Lung (tissue), 12 donors: Measurements from ENCODE around the gene AHRR. TPM values are rescaled to one million over a fixed set of nuclear protein-coding genes. Genes with fewer than 3 reads are reported as not detected.

Experiments
- ATAC-seq: fragments of 200-7000 bp; cut with Tn5 transposase; one replicate; pipeline ENCODE4 v1.9.1; 2020; ENCODE audit warnings: moderate number of reproducible peaks; ENCODE audit not compliant: insufficient read depth, low FRiP score
- DNase-seq, 3 donors: peaks; one replicate each; pipeline ENCODE4 v3.0.0-alpha.2; 2013 to 2017
- H3K27ac ChIP-seq, 2 donors: one replicate each; pipeline ENCODE4 v1.5.1; 2013; ENCODE audit warnings: mild to moderate bottlenecking in 2 of 2, moderate library complexity in 2 of 2, control low read depth in 1 of 2, inconsistent platforms in 1 of 2, low read depth in 1 of 2, low read length in 1 of 2
- H3K27me3 ChIP-seq, 3 donors: one replicate each; pipeline ENCODE4 v1.5.1; 2013; ENCODE audit warnings: low read length in 2 of 3; ENCODE audit not compliant: control insufficient read depth in 3 of 3, insufficient read depth in 3 of 3
- H3K36me3 ChIP-seq, 4 donors: one replicate each; pipeline ENCODE4 v1.5.1; 2013; ENCODE audit warnings: low read length in 4 of 4, mild to moderate bottlenecking in 1 of 4, moderate library complexity in 1 of 4; ENCODE audit not compliant: control insufficient read depth in 4 of 4, insufficient read depth in 4 of 4
- H3K4me1 ChIP-seq, 5 donors: one replicate each; pipeline ENCODE4 v1.5.1; 2013; ENCODE audit warnings: low read length in 5 of 5, mild to moderate bottlenecking in 2 of 5, moderate library complexity in 1 of 5; ENCODE audit not compliant: control insufficient read depth in 5 of 5, insufficient read depth in 5 of 5
- H3K4me3 ChIP-seq: one replicate; pipeline ENCODE4 v1.5.1; 2013; ENCODE audit warnings: mild to moderate bottlenecking, control low read depth, moderate library complexity
- H3K9ac ChIP-seq, 2 donors: one replicate each; pipeline ENCODE4 v1.5.1; 2013; ENCODE audit warnings: low read length in 2 of 2, control low read depth in 1 of 2; ENCODE audit not compliant: insufficient read depth in 1 of 2
- H3K9me3 ChIP-seq, 4 donors: one replicate each; pipeline ENCODE4 v1.5.1; 2013; ENCODE audit warnings: low read length in 3 of 4, mild to moderate bottlenecking in 1 of 4, moderate library complexity in 1 of 4; ENCODE audit not compliant: control insufficient read depth in 4 of 4, insufficient read depth in 3 of 4
- CTCF ChIP-seq: IDR thresholded peaks from 2 replicates; pipeline ENCODE4 v1.5.1; 2012; ENCODE audit warnings: mild to moderate bottlenecking; ENCODE audit errors: control extremely low read depth, extremely low read depth
- WGBS, 2 donors: extraction: QIAGEN DNeasy Blood & Tissue Kit; methylation state at CpG; one replicate each; pipeline ENCODE4 v1.1.7; 2013; 5-methylcytosine and 5-hydroxymethylcytosine counted together
- polyA plus RNA-seq, 2 donors: library from polyadenylated mRNA; stranded (reverse); fragments of 200-250 nt; gene quantifications; one replicate each; pipeline ENCODE4 v1.2.1, GENCODE V29; 2013
- total RNA-seq, 2 donors: library from RNA; depleted of rRNA in 1 of 2; stranded (reverse); fragments of >200 nt in 1 of 2; gene quantifications; one replicate each; pipeline ENCODE4 v1.2.1, GENCODE V29; 2014 to 2021
- donor health status: control.
- donor health status: control.
- donor health status: Bipolar disorder and iron deficiency.
- donor health status: healthy.
- donor health status: DM: yes; HTN: yes; CAD: no.

AHRR gene
- total and polyA plus RNA-seq, 4 donors: 0.63 to 8.8 (median 2.8) TPM

GRCh38 chr5:405421-405820, 83.9 kb downstream of the AHRR start:
- WGBS, 2 donors: 90 to 91% methylated on average over 18 of the region's 18 CpGs

GRCh38 chr5:406041-406440, 84.5 kb downstream of the AHRR start:
- H3K4me3 ChIP-seq: no peak overlapping the region
- ATAC-seq: no peak
- DNase-seq: no peak
- no peak for TF ChIP-seq CTCF
- peaks cover 0 to 5% (median 0%) of the 10 kb centered on the region in 5 donors for H3K4me1 ChIP-seq
- H3K9ac ChIP-seq: no peak overlapping the region
- 89 to 91% methylated on average over 9 of the region's 9 CpGs for WGBS, 2 donors
- no peaks in the 10 kb centered on the region for H3K27me3 ChIP-seq
- H3K36me3 ChIP-seq: no peaks in the 10 kb centered on the region
- no peak overlapping the region for H3K27ac ChIP-seq
- no peaks in the 10 kb centered on the region for H3K9me3 ChIP-seq

More at GRCh38 chr5:405421-405820, 83.9 kb downstream of the AHRR start:
- ATAC-seq (no peak), DNase-seq (no peak)
- Histone ChIP-seq H3K4me1 (peaks cover 0 to 5% (median 1%) of the 10 kb centered on the region in 5 donors), H3K9me3 (no peaks in the 10 kb centered on the region), H3K27me3 (no peaks in the 10 kb centered on the region), H3K4me3 (no peak overlapping the region), H3K36me3 (no peaks in the 10 kb centered on the region), H3K9ac (no peak overlapping the region), H3K27ac (no peak overlapping the region)
- TF ChIP-seq CTCF: no peak

- H3K9me3 ChIP-seq: no peaks in the 10 kb centered on the region
- no peak overlapping the region for H3K27ac ChIP-seq
- no peaks in the 10 kb centered on the region for H3K27me3 ChIP-seq
- ATAC-seq: no peak
- no peaks in the 10 kb centered on the region for H3K36me3 ChIP-seq
- WGBS, 2 donors: 70 to 72% methylated on average over 6 of the region's 6 CpGs
- no peak overlapping the region for H3K4me3 ChIP-seq
- DNase-seq: no peak
- no peak overlapping the region for H3K9ac ChIP-seq
- TF ChIP-seq CTCF: no peak
- peaks cover 0 to 5% (median 0%) of the 10 kb centered on the region in 5 donors for H3K4me1 ChIP-seq
Observed at GRCh38 chr5:407051-407450, 85.5 kb downstream of the AHRR start.

GRCh38 chr5:407801-408268, 86.3 kb downstream of the AHRR start:
- Histone ChIP-seq H3K27me3 (no peaks in the 10 kb centered on the region), H3K9ac (no peak overlapping the region), H3K9me3 (no peaks in the 10 kb centered on the region), H3K4me1 (peaks cover 0 to 5% (median 0%) of the 10 kb centered on the region in 5 donors), H3K4me3 (no peak overlapping the region), H3K27ac (peak overlapping the region in 1 of 2 donors; percentile 26), H3K36me3 (no peaks in the 10 kb centered on the region)
- DNase-seq: no peak
- no peak for ATAC-seq
- 75 to 80% methylated on average over 8 of the region's 8 CpGs for WGBS, 2 donors
- no peak for TF ChIP-seq CTCF
